GM21737 (cell line): Measurements from ENCODE around the gene DTX3.
"Not testable (repeated sequence)": the region's sequence is repeated elsewhere in the genome, so short reads cannot be mapped to it uniquely, and the experiment has no call there.

Source experiments
- ATAC-seq: cut with Tn5 transposase; IDR thresholded peaks from one replicate; pipeline ENCODE4 v1.9.1; 2021; ENCODE audit warnings: mild to moderate bottlenecking, moderate library complexity; ENCODE audit not compliant: unreplicated experiment

The DTX3 gene

GRCh38 chr12:57582440-57582839 lies 22.2 kb upstream of the DTX3 start:
- no peak for ATAC-seq

DNA sequence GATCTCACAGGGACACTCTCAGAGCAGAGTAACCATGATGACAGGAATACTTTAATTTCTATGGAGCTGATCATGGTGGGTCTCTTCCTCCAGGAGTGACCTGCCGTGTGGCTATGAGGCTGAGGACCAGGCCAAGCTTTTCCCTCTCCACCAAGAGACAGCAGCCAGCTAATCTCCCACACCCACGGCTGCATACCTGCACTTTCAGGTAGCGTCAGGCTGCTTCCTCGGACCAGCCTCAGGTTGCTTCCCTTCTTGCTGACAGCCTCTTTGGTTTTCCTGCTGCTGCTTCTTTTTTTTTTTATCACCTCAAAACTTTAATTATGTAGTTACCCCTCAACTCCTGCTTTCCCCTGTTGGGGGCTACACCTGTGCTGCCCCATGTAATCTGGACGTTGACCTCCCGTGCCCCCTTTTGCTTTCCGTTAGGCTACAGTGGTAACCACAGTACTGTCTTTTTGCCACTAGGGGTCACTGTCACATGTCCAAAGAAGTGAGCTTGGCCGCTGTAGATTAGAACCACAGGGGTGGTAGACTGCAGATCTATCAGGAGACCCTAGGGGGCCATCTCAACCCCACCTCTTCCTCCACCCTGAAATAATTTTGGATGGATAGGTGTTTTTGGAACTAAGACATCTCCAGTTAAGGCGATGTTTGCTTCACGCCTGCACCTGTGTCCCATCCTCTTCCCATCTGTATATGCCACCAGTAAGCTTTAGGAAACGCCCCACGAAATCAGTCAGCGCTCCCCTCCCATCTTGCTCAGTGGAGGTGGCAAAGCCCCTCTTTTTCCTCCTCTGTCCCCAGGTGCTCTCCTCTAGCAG lies 21.4 kb upstream of the DTX3 start:
- ATAC-seq = peak; percentile 92

- ATAC-seq = no peak
Measured at GRCh38 chr12:57584050-57584449, 20.6 kb upstream of the DTX3 start.

- ATAC-seq = no peak
Measured at GRCh38 chr12:57584690-57585089, 19.9 kb upstream of the DTX3 start.

GRCh38 chr12:57585156-57585555 lies 19.5 kb upstream of the DTX3 start:
- ATAC-seq = no peak

DNA sequence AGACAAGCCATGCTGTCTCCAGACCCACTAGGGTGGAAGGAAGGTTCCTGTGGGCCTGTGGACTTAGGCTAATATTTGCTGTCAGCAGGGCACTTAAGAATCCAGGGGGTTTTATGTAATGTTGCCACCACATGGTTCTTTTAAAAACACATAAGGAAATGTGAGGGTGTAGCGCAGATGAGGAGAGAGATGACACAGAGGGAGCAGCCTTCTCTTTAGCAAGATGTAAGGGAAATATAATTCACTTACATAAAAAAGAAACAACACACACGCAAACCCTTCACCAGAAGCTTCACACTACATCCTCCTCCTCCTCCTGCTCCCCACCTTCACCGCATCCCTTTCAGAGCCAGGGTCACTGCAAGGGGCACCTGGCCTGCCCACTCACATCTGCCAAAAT lies 18.5 kb upstream of the DTX3 start:
- no peak for ATAC-seq

DNA sequence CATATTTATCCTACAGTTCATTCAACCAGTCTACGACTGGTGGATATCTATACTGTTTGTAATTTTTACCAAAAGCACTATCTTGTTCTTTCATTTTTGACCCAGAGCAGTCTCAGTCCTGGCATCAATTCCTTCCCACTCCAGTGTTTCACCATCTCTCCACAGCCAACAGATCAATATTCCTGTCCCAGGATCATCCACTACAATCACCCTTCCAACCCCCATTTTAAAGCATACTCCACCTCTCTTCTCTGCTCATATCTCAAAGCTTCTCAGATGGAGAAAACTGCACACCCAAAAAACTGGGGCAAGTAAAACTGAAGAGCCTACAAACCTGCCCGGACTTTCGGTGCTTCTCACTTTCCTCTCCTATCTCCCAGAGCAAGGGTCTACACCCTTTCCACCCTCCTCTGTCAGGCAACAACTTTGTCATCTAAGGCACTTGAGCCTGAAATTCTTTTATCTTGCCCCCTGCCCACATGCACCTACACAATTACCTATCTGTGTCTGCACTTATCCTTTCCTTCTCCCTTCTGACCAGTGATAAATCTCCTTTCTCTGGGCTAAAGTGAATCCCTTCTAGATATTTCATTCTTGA lies 17.7 kb upstream of the DTX3 start:
- no peak for ATAC-seq

DNA sequence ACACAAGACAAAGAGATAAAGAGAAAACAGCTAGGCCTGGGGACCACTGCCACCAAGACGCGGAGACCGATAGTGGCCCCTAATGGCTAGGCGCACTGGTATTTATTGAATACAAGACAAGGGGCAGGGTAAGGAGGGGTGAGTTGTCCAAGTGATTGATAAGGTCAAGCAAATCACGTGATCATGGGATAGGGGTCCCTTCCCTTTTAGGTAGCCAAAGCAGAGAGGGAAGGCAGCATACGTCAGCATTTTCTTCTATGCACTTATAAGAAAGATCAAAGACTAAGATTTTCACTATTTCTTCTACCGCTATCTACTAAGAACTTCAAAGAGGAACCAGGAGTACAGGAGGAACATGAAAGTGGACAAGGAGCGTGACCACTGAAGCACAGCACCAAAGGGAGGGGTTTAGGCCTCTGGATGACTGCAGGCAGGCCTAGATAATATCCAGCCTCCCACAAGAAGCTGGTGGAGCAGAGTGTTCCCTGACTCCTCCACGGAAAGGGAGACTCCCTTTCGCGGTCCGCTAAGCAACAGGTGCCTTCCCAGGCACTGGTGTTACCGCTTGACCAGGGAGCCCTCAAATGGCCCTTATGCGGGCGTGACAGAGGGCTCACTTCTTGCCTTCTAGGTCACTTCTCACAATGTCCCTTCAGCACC lies 15.5 kb upstream of the DTX3 start:
- ATAC-seq = not testable (repeated sequence)

DNA sequence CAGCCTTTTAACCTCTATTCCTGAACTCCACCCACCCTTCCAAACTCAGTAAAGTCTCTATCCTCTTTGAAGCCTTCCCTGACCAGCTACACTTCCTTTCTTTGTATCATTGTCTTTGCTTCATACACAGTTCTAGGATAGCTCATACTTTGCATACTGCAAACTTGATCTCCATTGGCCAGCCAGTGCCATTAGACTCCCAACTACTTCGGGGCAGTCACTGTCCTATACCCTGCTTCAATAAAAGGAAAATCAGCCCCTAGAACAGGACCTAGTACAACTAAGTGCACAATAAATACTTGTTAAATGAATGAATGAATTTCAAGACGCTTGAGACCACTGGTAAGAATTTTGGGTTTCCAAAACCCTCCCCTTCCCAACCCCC lies 14.2 kb upstream of the DTX3 start:
- ATAC-seq = no peak

- ATAC-seq = peak; percentile 89
Measured at GRCh38 chr12:57590864-57591781, 13.5 kb upstream of the DTX3 start, which contains the start of gene PIP4K2C. TSS of gene PIP4K2C (plus strand) at chr12:57591192. CDS start at chr12:57591290, 98 bp downstream.

DNA sequence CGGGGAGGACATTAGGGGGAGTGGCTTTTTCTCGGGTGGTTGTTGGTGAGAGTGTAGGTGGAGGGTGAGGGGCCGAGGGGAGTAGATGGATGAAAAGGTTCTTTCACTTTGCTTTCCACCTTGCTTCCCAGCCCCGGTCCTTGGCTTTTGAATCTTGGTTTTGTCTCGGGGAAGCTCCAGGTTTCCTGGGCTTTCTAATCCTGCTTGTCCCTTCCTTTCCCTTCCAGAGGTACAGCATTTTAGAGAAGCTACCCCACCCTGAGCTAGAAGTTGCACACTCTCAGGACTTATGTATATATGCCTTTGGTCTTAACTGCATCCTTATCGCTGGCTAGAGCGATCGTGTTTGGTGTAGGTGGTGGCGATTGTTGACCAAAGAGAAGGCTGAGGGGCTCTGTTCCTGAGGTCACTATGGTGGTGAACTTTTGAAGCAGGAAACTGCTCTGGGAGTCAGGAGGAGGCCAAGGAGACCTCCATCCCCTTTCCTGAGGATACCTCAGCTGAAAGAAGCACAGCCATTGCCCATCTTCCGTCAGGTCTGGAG lies 12.8 kb upstream of the DTX3 start:
- ATAC-seq = no peak

DNA sequence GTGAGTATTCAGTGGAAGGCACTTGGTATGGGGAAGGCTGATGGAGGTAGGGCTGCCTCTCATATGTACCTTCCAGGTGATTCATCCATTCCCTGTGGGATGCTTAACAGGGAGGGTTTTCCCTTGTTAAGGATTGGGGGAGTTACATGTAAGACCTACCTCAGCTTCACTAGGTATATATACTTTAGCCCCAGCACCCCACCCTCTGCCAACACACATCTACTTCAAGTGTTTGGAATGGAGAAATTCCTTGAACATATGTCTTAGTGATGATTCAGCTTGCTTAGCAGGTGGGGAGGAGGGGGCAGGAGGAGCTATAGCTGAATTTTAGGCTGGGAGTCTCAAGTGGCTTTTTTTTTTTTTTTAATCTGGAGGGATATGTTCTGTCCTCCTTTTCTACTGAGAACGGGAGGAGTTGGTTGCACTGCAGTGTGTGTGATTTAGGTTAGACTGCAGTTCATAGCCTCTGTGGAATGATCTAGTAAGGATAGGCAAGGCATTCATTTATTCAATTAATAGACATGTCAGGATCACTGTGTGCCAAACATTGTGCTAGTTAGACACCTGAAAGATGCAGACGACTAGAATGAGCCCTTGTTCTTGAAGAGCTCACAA lies 12.0 kb upstream of the DTX3 start:
- ATAC-seq = no peak

- ATAC-seq = no peak
Measured at GRCh38 chr12:57593187-57593586, 11.4 kb upstream of the DTX3 start.

- no peak for ATAC-seq
Measured at GRCh38 chr12:57600395-57600794, 4.2 kb upstream of the DTX3 start.

GRCh38 chr12:57602544-57602943 lies 2.1 kb upstream of the DTX3 start:
- ATAC-seq = no peak

DNA sequence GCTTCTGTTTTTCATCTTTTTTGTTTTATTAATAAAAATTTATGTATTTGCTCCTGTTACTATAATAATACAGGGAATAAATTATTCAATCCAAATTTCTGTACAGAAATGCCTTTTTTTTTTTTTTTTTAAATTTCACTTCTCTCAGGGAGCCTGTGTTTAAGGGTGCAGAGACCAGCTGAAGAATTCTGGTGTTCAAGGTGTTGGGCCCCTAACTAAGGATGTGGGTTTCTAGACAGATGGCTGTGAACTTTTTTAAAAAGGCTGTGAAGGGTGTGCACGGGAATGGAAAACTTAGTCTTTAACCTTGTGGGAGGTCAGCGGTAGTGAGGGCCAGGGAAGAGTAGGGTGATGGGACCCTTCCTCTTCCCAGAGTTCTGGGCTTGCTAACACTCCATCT lies 1.3 kb upstream of the DTX3 start:
- ATAC-seq = no peak

GRCh38 chr12:57603815-57604453 lies 690 bp upstream of the DTX3 start:
- ATAC-seq = no peak

- no peak for ATAC-seq
Measured at GRCh38 chr12:57604992-57605810, 577 bp downstream of the DTX3 start.

DNA sequence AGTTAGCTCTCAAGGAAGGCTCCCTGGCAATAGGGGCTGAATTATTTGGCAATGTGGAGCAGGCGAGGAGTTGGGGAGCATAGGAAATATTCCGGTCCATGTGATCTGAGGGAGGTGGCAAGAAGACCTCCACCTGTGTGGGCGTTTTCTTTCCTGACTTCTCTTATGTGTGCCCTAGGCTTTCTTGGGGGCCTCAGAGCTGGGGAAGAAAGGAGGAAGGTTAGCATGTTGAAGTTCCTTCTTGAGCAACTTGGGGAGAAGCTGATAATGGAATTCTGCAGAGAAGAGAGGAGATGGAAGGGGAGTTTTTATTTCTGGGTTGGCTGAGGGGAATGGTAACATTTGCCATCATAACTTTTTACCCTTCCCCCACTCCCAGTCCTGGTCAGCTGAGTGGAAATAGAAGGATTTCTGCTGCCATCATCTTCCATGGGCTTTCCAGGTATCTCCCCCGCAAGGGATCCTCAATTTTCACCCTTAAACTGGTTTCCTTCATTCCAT lies 1.2 kb downstream of the DTX3 start:
- no peak for ATAC-seq
